Osteoblast (primary cell): ENCODE results near the gene ORM2. TPM values are rescaled to one million over a fixed set of nuclear protein-coding genes. Genes with fewer than 3 reads are reported as not detected.
A peak's percentile ranks its signal among the peaks of the same experiment; 100 is the strongest.

Experiments
- DNase-seq: peaks from one replicate; pipeline ENCODE4 v3.0.0; 2011; ENCODE audit warnings: low spot score, mixed read lengths; ENCODE audit not compliant: insufficient read length; ENCODE audit errors: missing footprints
- H2AFZ ChIP-seq: 2 replicates; pipeline ENCODE4 v1.6.0; 2011; ENCODE audit warnings: mild to moderate bottlenecking, low read length
- H3K27ac ChIP-seq: 2 replicates; pipeline ENCODE4 v1.5.1; 2011; ENCODE audit warnings: mild to moderate bottlenecking, low read depth, low read length, moderate library complexity
- H3K27me3 ChIP-seq: 2 replicates; pipeline ENCODE4 v1.6.0; 2012; ENCODE audit warnings: mild to moderate bottlenecking, control low read depth, inconsistent platforms, low read length, moderate library complexity; ENCODE audit not compliant: insufficient read depth
- H3K36me3 ChIP-seq: 2 replicates; pipeline ENCODE4 v1.5.1; 2011; ENCODE audit warnings: mild to moderate bottlenecking, low read length, control low read depth, moderate library complexity; ENCODE audit not compliant: insufficient read depth
- H3K4me1 ChIP-seq: 2 replicates; pipeline ENCODE4 v1.5.1; 2011; ENCODE audit warnings: mild to moderate bottlenecking, low read length, control low read depth, moderate library complexity; ENCODE audit not compliant: insufficient read depth
- H3K4me2 ChIP-seq: 2 replicates; pipeline ENCODE4 v1.6.0; 2011; ENCODE audit warnings: mild to moderate bottlenecking, low read length; ENCODE audit not compliant: insufficient read depth
- H3K4me3 ChIP-seq: fragments of 200-600 bp; sonication (generic); 3 replicates; pipeline ENCODE4 v1.5.1; 2012; ENCODE audit warnings: mild to moderate bottlenecking, low read length, inconsistent platforms; ENCODE audit not compliant: insufficient read depth
- H3K79me2 ChIP-seq: 2 replicates; pipeline ENCODE4 v1.6.0; 2012; ENCODE audit warnings: mild to moderate bottlenecking, low read length, control low read depth, inconsistent platforms; ENCODE audit not compliant: insufficient read depth
- H3K9me3 ChIP-seq: 2 replicates; pipeline ENCODE4 v1.5.1; 2011; ENCODE audit warnings: low read depth, low read length, control low read depth
- H4K20me1 ChIP-seq: 2 replicates; pipeline ENCODE4 v1.6.0; 2012; ENCODE audit warnings: mild to moderate bottlenecking, low read length, control low read depth; ENCODE audit not compliant: insufficient read depth
- CTCF ChIP-seq: IDR thresholded peaks from 2 replicates; pipeline ENCODE4 v1.5.1; 2011; ENCODE audit warnings: mild to moderate bottlenecking, low read depth, low read length, moderate library complexity; ENCODE audit errors: extremely low read depth
- total RNA-seq: library from RNA; depleted of rRNA; stranded (reverse); fragments of >200 nt; gene quantifications from 2 replicates; pipeline ENCODE4 v1.2.3, GENCODE V29; 2012

The ORM2 gene
- total RNA-seq, 1 donor, result not detected

GRCh38 chr9:114315723-114316363 is 13.8 kb upstream of the ORM2 start:
- Histone ChIP-seq H3K9me3 (no peaks in the 10 kb centered on the region), H3K27ac (no peak overlapping the region), H2AFZ (no peak overlapping the region), H3K27me3 (no peaks in the 10 kb centered on the region), H4K20me1 (no peaks in the 10 kb centered on the region), H3K79me2 (no peaks in the 10 kb centered on the region), H3K4me3 (no peak overlapping the region), H3K4me2 (no peak overlapping the region), H3K4me1 (no peaks in the 10 kb centered on the region), H3K36me3 (no peaks in the 10 kb centered on the region)
- TF ChIP-seq CTCF, result no peak
- DNase-seq, result no peak

- H4K20me1 ChIP-seq, result no peaks in the 10 kb centered on the region
- no peak overlapping the region for H3K4me2 ChIP-seq
- TF ChIP-seq CTCF, result no peak
- no peaks in the 10 kb centered on the region for H3K4me1 ChIP-seq
- H3K36me3 ChIP-seq, result no peaks in the 10 kb centered on the region
- DNase-seq, result no peak
- no peaks in the 10 kb centered on the region for H3K27me3 ChIP-seq
- H3K79me2 ChIP-seq, result no peaks in the 10 kb centered on the region
- no peak overlapping the region for H3K4me3 ChIP-seq
- no peaks in the 10 kb centered on the region for H3K9me3 ChIP-seq
- no peak overlapping the region for H3K27ac ChIP-seq
- H2AFZ ChIP-seq, result no peak overlapping the region
Observed at GRCh38 chr9:114316605-114317230, 13.0 kb upstream of the ORM2 start.

- Histone ChIP-seq H4K20me1 (no peaks in the 10 kb centered on the region), H3K4me3 (no peak overlapping the region), H3K4me1 (peaks cover 7% of the 10 kb centered on the region), H3K79me2 (no peaks in the 10 kb centered on the region), H2AFZ (peak overlapping the region; percentile 18), H3K27ac (no peak overlapping the region), H3K4me2 (no peak overlapping the region), H3K9me3 (no peaks in the 10 kb centered on the region), H3K36me3 (no peaks in the 10 kb centered on the region), H3K27me3 (no peaks in the 10 kb centered on the region)
- no peak for TF ChIP-seq CTCF
- no peak for DNase-seq
Observed at GRCh38 chr9:114317665-114318357, 11.9 kb upstream of the ORM2 start.

GRCh38 chr9:114318416-114318815 is 11.3 kb upstream of the ORM2 start:
- Histone ChIP-seq H3K4me2 (no peak overlapping the region), H4K20me1 (no peaks in the 10 kb centered on the region), H3K9me3 (no peaks in the 10 kb centered on the region), H3K4me1 (peaks cover 7% of the 10 kb centered on the region), H3K27me3 (no peaks in the 10 kb centered on the region), H3K36me3 (no peaks in the 10 kb centered on the region), H3K4me3 (no peak overlapping the region), H2AFZ (no peak overlapping the region), H3K79me2 (no peaks in the 10 kb centered on the region), H3K27ac (no peak overlapping the region)
- no peak for DNase-seq
- no peak for TF ChIP-seq CTCF
